Fibroblast of mammary gland (primary cell): Measurements from ENCODE around the gene DEAF1.

Experiments
- DNase-seq: peaks from one replicate; pipeline ENCODE4 v3.0.0-alpha.2; 2010; ENCODE audit warnings: low read depth
- H3K4me3 ChIP-seq: 2 replicates; pipeline ENCODE4 v1.5.1; 2011; ENCODE audit warnings: low read depth, mild to moderate bottlenecking, low read length, moderate library complexity; ENCODE audit not compliant: control insufficient read depth
- TF ChIP-seq, protein P1 (sequence below): conservative IDR thresholded peaks from 2 replicates; pipeline ENCODE4 v1.5.1; 2011; ENCODE audit warnings: low read depth, low read length, inconsistent platforms; ENCODE audit not compliant: control insufficient read depth, insufficient read depth

The DEAF1 gene

DNA sequence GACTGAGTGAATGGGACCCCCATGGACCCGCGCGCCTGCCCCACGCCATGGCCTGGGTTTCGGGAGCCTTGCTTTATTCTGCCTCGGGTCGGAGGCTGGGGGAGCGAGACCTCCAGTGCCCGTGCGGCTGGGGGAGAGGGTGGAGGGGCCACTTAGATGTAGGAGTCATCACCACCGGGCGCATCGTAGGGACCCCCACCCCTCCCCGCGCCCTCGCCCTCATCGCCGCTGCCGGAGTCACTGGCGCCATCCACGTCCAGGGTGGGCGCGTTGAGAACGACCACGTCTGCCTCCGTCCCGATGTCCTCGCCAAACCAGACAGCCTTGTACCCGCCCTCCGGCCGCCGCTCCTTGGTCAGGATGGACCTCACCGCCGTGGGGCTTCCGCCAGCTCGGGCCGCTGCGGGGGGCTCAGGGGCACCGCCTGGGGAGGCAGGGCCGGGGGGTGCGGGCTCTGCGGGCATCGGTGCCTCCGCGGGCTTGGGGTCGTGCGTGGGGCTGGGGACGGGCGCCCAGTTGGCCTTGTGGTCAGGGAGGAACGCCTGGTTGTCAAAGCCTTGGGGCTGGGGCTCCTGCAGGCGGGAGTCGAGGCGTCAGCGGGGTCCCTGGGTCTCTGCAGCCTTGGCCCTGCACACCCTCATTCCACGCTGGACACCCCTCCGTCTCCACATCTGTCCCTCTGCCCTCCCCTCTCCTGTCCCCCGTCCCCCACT lies 77.7 kb downstream of the DEAF1 start:
- no peak overlapping the region for H3K4me3 ChIP-seq
- TF ChIP-seq, protein P1, sequence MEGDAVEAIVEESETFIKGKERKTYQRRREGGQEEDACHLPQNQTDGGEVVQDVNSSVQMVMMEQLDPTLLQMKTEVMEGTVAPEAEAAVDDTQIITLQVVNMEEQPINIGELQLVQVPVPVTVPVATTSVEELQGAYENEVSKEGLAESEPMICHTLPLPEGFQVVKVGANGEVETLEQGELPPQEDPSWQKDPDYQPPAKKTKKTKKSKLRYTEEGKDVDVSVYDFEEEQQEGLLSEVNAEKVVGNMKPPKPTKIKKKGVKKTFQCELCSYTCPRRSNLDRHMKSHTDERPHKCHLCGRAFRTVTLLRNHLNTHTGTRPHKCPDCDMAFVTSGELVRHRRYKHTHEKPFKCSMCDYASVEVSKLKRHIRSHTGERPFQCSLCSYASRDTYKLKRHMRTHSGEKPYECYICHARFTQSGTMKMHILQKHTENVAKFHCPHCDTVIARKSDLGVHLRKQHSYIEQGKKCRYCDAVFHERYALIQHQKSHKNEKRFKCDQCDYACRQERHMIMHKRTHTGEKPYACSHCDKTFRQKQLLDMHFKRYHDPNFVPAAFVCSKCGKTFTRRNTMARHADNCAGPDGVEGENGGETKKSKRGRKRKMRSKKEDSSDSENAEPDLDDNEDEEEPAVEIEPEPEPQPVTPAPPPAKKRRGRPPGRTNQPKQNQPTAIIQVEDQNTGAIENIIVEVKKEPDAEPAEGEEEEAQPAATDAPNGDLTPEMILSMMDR, result no peak
- no peak for DNase-seq

DNA sequence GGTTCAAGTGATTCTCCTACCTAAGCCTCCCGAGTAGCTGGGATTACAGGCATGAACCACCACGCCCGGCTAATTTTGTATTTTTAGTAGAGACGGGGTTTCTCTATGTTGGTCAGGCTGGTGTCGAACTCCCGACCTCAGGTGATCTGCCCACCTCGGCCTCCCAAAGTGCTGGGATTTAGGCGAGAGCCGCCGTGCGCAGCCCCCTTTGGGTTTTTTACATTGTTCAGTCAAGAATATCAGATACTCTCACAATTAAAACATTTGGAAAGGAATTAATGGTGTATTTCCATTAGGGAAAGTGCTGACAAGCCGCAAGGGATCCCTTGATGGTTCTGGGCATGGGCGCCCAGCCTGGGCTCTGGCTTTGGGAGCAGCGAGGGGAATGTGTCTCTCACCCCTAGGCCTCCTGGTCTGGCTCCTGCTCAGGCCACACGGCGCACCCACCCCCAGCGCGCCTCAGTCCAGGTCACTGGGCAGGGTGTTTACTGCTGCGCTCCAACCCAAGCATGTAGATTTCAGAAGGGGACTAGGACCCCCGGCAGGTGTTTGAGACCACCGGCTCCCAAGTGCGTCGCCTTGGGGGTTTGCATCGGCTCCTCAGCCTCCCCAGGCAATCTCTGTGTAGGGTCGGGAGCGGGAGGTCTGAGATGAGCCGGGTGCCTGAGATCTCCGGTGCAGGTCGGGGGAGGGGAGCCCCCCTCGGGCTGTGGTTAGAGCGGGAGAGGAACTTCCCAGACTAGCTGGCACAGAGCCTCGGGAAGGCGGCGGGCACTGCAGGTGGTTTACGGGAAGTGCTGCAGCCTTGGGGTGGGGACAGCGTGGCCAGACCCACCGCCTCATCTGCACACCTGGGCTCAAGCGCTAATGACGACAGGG lies 78.5 kb downstream of the DEAF1 start:
- TF ChIP-seq, protein P1, result no peak
- DNase-seq, result no peak
- no peak overlapping the region for H3K4me3 ChIP-seq

DNA sequence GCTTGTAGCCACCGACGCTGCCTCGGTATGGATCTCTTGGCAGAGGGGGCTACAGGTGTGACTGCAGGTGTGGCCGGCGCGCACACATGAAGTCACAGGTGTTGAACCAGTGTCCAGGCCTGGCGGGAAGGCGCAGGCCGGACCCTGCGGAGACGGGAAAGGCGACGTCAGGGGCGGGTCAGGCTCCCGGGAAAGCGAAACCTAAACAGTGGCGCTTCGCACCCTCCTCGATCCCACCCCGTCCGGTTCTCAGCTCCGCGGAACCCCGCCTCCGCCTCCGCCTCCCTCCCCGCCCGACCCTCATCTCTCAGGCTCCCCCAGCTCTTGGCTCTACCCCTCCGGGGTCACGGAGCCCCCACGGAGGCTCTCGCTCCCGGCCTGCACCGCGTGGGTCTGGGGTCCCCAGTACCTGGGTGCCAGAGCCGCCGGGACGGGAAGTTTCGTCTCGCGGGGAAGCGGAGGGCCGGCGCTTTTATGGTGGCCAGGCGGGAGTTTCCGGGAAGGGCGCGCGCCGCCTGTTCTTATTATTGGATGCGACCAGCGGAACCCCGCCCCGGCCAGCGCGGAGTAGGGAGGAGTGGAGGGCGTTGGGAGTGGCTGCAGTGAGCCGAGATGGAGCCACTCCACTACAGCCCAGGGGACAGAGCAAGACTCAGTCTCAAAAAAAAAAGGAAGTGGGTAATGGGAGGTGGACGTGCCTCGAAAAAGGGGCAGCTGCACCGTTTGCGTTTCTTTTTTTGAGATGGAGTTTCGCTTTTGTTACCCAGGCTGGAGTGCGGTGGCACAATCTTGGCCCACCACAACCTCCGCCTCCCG lies 79.3 kb downstream of the DEAF1 start, which contains the start of gene IRF7:
TSS of gene IRF7 (minus strand) at position 447 of the 816 bp plus-strand sequence. CDS start 586 bp downstream, outside the sequence.
- TF ChIP-seq, protein P1, result no peak
- peak within 1 kb of the TSS; percentile 69 for H3K4me3 ChIP-seq
- DNase-seq, result peak; percentile 81

DNA sequence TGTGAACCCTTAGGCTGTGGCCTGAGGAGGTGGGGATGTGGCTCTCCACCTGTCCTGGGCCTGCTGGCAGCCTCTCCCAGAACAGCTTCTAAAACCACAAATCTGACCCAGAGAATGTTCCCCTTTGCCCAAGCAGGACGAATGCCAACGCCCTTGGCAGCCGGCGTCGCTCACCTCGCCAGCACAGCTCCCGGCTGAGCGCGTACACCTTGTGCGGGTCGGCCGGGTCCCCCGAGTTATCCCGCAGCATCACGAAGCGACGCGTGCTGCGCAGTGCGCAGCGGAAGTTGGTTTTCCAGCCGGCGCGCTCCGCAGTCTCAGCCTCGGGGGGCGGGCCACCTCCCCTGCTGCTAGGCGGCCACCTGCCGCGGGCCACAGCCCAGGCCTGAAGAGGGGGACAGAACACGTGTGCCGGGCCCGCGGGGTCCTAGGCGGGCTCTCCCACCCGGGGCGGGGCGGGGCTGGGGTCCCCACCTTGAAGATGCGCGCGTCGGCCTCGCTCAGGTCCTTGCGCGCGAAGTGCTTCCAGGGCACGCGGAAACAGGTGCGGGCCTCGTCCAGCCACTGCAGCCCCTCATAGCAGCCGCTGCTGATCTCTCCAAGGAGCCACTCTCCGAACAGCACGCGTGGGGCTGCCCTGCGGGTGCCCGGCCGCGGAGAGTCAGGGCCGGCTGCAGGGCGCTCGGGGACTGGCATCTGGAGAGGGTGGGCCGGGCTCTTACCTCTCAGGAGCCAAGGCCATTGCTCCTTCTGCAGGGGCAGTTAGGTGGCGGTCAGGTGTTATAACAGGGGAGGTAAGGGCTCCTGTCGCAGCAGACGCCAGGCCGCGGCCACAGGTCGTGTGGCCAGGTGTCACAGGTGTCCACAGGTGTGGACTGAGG lies 80.2 kb downstream of the DEAF1 start:
- TF ChIP-seq, protein P1, result no peak
- H3K4me3 ChIP-seq, result peak overlapping the region; percentile 69
- peak; percentile 17 for DNase-seq

DNA sequence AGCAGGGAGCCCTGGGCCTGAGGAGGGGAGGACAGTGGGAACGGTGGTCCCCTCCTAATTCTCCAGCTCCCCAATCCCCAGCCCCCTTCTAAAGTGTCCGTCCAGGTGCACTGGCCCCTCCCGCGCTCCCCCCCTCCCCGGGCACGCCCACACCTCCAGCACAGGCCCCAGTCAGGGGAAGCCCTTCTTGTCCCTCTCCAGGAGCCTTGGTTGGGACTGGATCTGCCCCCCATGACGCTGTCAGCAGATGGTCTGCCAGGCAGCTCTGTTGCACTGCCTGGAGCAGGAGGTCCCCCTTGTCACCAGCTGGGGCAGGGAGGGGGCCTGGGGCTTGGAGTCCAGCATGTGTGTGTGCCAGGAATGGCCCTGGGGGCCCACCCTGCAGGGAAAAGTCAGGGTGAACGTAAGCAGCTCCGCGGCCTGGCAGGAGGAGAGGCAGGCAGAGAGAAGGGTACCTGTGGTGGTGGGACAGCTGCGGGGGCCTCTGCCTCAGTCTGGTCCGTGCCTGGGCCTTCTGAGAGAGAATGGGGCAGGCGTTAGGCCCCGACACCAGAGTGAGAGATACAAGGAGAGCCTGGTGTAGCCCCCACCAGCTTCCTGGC lies 80.9 kb downstream of the DEAF1 start:
- no peak for DNase-seq
- TF ChIP-seq, protein P1, result no peak
- no peak overlapping the region for H3K4me3 ChIP-seq
